Body of pancreas (tissue), 4 donors: ENCODE results near the gene PSAPL1. TPM values are rescaled to one million over a fixed set of nuclear protein-coding genes. Genes with fewer than 3 reads are reported as not detected.

Experiments
- ATAC-seq: fragments of 150-250 bp; one replicate; pipeline ENCODE4 v1.9.1; 2016
- DNase-seq, 4 donors: peaks; one replicate each; pipeline ENCODE4 v3.0.0-alpha.2; 2019
- H3K27ac ChIP-seq, 4 donors: fragments of 200-600 bp; sonication (generic); 1 replicate in 3 of 4; 2 replicates in 1 of 4; pipeline versions ENCODE4 v1.5.1 to v1.6.1; 2016 to 2019; ENCODE audit warnings: mild to moderate bottlenecking in 1 of 4, mixed read lengths in 1 of 4, moderate library complexity in 1 of 4
- H3K27me3 ChIP-seq, 2 donors: fragments of 200-600 bp; sonication (generic); one replicate each; pipeline ENCODE4 v1.6.0; 2016; ENCODE audit warnings: mild to moderate bottlenecking in 1 of 2
- H3K36me3 ChIP-seq, 2 donors: fragments of 200-600 bp; sonication (generic); replicated peaks in 1 of 2; 2 replicates each; pipeline ENCODE4 v1.5.1; 2016; ENCODE audit warnings: low read depth in 2 of 2; ENCODE audit not compliant: insufficient read depth in 1 of 2
- H3K4me1 ChIP-seq: fragments of 200-600 bp; sonication (generic); one replicate; pipeline ENCODE4 v1.6.0; 2016
- H3K4me3 ChIP-seq, 2 donors: fragments of 200-600 bp; sonication (generic); 1 replicate in 1 of 2; 2 replicates in 1 of 2; pipeline ENCODE4 v1.5.1; 2016 to 2019
- H3K9me3 ChIP-seq, 3 donors: fragments of 200-600 bp; sonication (generic); 1 replicate in 2 of 3; 2 replicates in 1 of 3; pipeline ENCODE4 v1.5.1; 2016
- CTCF ChIP-seq, 7 experiments: fragments of 450-650 bp in 4 of 7; fragments of 200-600 bp in 3 of 7; sonication (generic) in 3 of 7; IDR thresholded peaks; one replicate each; pipeline ENCODE4 v1.5.1; 2016 to 2019; ENCODE audit warnings: antibody characterized with exemption in 7 of 7
- POLR2A ChIP-seq, 3 donors: fragments of 450-650 bp; IDR thresholded peaks; one replicate each; pipeline ENCODE4 v1.6.1; 2016; ENCODE audit warnings: antibody characterized with exemption in 3 of 3, mild to moderate bottlenecking in 2 of 3
- WGBS, 2 donors: methylation state at CpG; one replicate each; pipeline ENCODE4 v1.1.5; 2017; 5-methylcytosine and 5-hydroxymethylcytosine counted together
- intact Hi-C: fragments of 100-400 bp; cut with DNase I; formaldehyde crosslinking; loops from one replicate; pipeline ENCODE4 v1.15.1; 2023
- microRNA-seq, 2 donors: library from miRNA; unstranded; fragments of <30 nt; microRNA quantifications; one replicate each; pipeline ENCODE4, GENCODE V29; 2016; ENCODE audit warnings: borderline number of aligned reads in 2 of 2, borderline replicate concordance in 2 of 2
- small RNA-seq: library from RNA; depleted of rRNA; stranded (forward); fragments of <200 nt; gene quantifications from one replicate; pipeline ENCODE3, GENCODE V24; 2016
- total RNA-seq, 2 donors: library from RNA; depleted of rRNA; stranded (reverse); fragments of >200 nt; gene quantifications; one replicate each; pipeline ENCODE4 v1.1.0, GENCODE V29; 2016

PSAPL1 gene
- total RNA-seq, 2 donors from 2014 or later: 0.52 TPM; not detected in 1

GRCh38 chr4:7381221-7381889 lies 53.4 kb downstream of the PSAPL1 start:
- no peak for TF ChIP-seq CTCF (IDR thresholded peaks at IDR 0.05)
- TF ChIP-seq POLR2A (IDR thresholded peaks at IDR 0.05): no peak
- H3K4me1 ChIP-seq: no peaks in the 10 kb centered on the region
- ATAC-seq: no peak
- no peak overlapping the region for H3K27ac ChIP-seq
- intact Hi-C loops: no loop called here
- H3K4me3 ChIP-seq: no peak overlapping the region
- no peaks in the 10 kb centered on the region for H3K36me3 ChIP-seq
- no peaks in the 10 kb centered on the region for H3K27me3 ChIP-seq
- DNase-seq: peak in 1 of 4 donors; percentile 5
- H3K9me3 ChIP-seq: no peaks in the 10 kb centered on the region
- WGBS, 2 donors: 41 to 54% methylated on average over 5 to 8 of the region's 9 CpGs

Small RNAs within 50 kb of the gene (microRNA-seq; reads per million reads assigned to microRNA genes)
- gene MIR4274: 0 reads per million in 2 donors

Small RNAs within 50 kb of the gene (small RNA-seq; reads per million reads assigned to genes)
- not detected for gene MIR4274

Other genes with a start within 250 kb of the PSAPL1 start
- gene SORCS2, start 242.4 kb downstream of the PSAPL1 start, total RNA-seq: under 1 TPM; 0.26 to 0.33 TPM